Natural killer cell (primary cell): ENCODE measurements around the gene DTNBP1. TPM values are rescaled to one million over a fixed set of nuclear protein-coding genes. Genes with fewer than 3 reads are reported as not detected.

Experiments used
- ATAC-seq, 3 donors: fragments of 150-1000 bp in 2 of 3; fragments of 200-7000 bp in 1 of 3; cut with Tn5 transposase; 1 replicate in 1 of 3; 2 replicates in 2 of 3; pipeline ENCODE4 v1.10.0; 2021; ENCODE audit warnings: mild to moderate bottlenecking in 2 of 3, moderate library complexity in 2 of 3
- DNase-seq, 2 donors: peaks; one replicate each; pipeline versions ENCODE4 v3.0.0 to v3.0.0-alpha.2; 2013 to 2021; ENCODE audit warnings: mixed read lengths in 1 of 2
- H3K27ac ChIP-seq: one replicate; pipeline ENCODE4 v1.5.1; 2013; ENCODE audit warnings: mild to moderate bottlenecking, low read length
- H3K27me3 ChIP-seq: one replicate; pipeline ENCODE4 v1.6.1; 2013; ENCODE audit warnings: low read length; ENCODE audit not compliant: control insufficient read depth, insufficient read depth
- H3K36me3 ChIP-seq: one replicate; pipeline ENCODE4 v1.6.1; 2013; ENCODE audit warnings: low read length; ENCODE audit not compliant: control insufficient read depth, insufficient read depth
- H3K4me1 ChIP-seq: one replicate; pipeline ENCODE4 v1.6.1; 2013; ENCODE audit warnings: low read length; ENCODE audit not compliant: control insufficient read depth, insufficient read depth
- H3K4me3 ChIP-seq: one replicate; pipeline ENCODE4 v1.5.1; 2013; ENCODE audit warnings: low read length
- H3K9me3 ChIP-seq: one replicate; pipeline ENCODE4 v1.6.1; 2013; ENCODE audit warnings: low read length; ENCODE audit not compliant: control insufficient read depth, insufficient read depth
- H3K27ac Mint-ChIP-seq, 2 donors: one replicate each; pipeline ENCODE4 v1.8.0; 2022; ENCODE audit warnings: mild to moderate bottlenecking in 2 of 2, mixed read lengths in 2 of 2, moderate library complexity in 1 of 2
- H3K27me3 Mint-ChIP-seq, 2 donors: one replicate each; pipeline ENCODE4 v1.8.0; 2022; ENCODE audit warnings: low read depth in 2 of 2, mixed read lengths in 2 of 2
- H3K36me3 Mint-ChIP-seq: one replicate; pipeline ENCODE4 v1.8.0; 2022; ENCODE audit warnings: mixed read lengths
- H3K4me1 Mint-ChIP-seq, 2 donors: one replicate each; pipeline ENCODE4 v1.8.0; 2022; ENCODE audit warnings: mixed read lengths in 2 of 2
- H3K4me3 Mint-ChIP-seq: one replicate; pipeline ENCODE4 v1.8.0; 2022; ENCODE audit warnings: mild to moderate bottlenecking, moderate library complexity, mixed read lengths
- H3K9me3 Mint-ChIP-seq, 2 donors: one replicate each; pipeline ENCODE4 v1.8.0; 2022; ENCODE audit warnings: mixed read lengths in 2 of 2
- WGBS: methylation state at CpG from one replicate; pipeline ENCODE4 v1.1.7; 2013; ENCODE audit warnings: missing lambda C conversion rate; ENCODE audit not compliant: insufficient coverage; 5-methylcytosine and 5-hydroxymethylcytosine counted together
- intact Hi-C: fragments of 100-400 bp; cut with micrococcal nuclease; formaldehyde crosslinking; loops from one replicate; pipeline ENCODE4 v1.14.2; 2022
- total RNA-seq, 4 donors: library from RNA; stranded (reverse); fragments of 120-200 nt in 1 of 4; gene quantifications; one replicate each; pipeline versions ENCODE4 v1.2.3 to v1.2.4, GENCODE V29; 2013 to 2022
- TF ChIP-seq, protein P1 (sequence below): fragments of 200-600 bp; IDR thresholded peaks from one replicate; pipeline ENCODE4 v1.8.0; 2022; ENCODE audit warnings: antibody characterized with exemption

The DTNBP1 gene
- total RNA-seq, 3 donors from 2014 or later (not counting 1 experiment from before 2014, with no cell fraction given) = 31.6 to 42.2 (median 38.4) TPM

DNA sequence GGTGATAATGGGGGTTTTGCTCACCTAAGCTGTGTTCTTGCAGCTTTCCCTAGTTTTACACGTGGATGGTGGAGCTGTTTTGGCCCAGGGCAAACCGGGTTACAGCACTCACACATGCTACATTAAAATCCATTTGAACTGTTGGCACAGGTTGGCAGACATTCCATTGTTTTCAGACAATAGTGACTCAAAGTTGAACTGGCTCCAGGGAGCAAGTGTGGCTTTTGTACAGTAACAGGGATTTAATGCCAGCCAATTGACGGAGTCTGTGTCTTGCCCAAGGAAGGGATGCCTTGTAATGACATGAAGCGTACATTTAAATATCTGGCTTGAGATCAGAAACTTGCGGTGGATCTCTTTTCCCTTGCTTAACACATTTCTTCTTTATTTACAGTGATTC lies 183.1 kb downstream of the DTNBP1 start:
- Histone ChIP-seq H3K36me3 (peaks cover 3% of the 10 kb centered on the region), H3K9me3 (no peaks in the 10 kb centered on the region), H3K4me3 (no peak overlapping the region), H3K27ac (no peak overlapping the region), H3K27me3 (no peaks in the 10 kb centered on the region), H3K4me1 (peaks cover 4% of the 10 kb centered on the region)
- ATAC-seq (no peak), DNase-seq (no peak)
- intact Hi-C loops = no loop called here
- H3K4me1 Mint-ChIP-seq = peaks cover 71 to 85% of the 10 kb centered on the region in 2 donors
- 95% methylated on average over 4 of the region's 5 CpGs for WGBS
- H3K36me3 Mint-ChIP-seq = no peaks in the 10 kb centered on the region
- TF ChIP-seq, protein P1, sequence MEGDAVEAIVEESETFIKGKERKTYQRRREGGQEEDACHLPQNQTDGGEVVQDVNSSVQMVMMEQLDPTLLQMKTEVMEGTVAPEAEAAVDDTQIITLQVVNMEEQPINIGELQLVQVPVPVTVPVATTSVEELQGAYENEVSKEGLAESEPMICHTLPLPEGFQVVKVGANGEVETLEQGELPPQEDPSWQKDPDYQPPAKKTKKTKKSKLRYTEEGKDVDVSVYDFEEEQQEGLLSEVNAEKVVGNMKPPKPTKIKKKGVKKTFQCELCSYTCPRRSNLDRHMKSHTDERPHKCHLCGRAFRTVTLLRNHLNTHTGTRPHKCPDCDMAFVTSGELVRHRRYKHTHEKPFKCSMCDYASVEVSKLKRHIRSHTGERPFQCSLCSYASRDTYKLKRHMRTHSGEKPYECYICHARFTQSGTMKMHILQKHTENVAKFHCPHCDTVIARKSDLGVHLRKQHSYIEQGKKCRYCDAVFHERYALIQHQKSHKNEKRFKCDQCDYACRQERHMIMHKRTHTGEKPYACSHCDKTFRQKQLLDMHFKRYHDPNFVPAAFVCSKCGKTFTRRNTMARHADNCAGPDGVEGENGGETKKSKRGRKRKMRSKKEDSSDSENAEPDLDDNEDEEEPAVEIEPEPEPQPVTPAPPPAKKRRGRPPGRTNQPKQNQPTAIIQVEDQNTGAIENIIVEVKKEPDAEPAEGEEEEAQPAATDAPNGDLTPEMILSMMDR = no peak
- peak overlapping the region; percentile 32 to 89 for H3K27ac Mint-ChIP-seq
- no peaks in the 10 kb centered on the region for H3K9me3 Mint-ChIP-seq
- H3K27me3 Mint-ChIP-seq = no peaks in the 10 kb centered on the region
- no peak overlapping the region for H3K4me3 Mint-ChIP-seq

DNA sequence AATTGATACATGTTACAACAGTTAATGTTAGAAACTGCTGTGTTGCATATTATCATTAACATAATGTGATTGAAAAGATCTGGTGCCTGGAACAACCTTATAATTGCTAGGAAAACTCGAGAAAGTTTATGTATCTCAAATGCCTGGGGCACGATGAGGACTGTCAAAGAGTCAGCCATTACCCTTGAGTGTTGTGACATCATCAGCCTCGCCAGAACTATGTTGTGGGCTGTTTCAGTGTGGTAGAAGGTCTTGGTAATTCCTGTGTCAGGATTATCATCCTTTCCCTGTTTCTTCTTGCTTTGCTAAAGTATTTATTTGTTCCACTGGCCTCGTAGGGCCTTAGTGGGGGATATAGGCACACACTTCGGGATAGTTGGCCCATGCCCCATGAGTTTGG lies 185.1 kb downstream of the DTNBP1 start:
- H3K27me3 ChIP-seq = no peaks in the 10 kb centered on the region
- intact Hi-C loops = no loop called here
- H3K4me1 ChIP-seq = peaks cover 4% of the 10 kb centered on the region
- Mint-ChIP-seq H3K9me3 (no peaks in the 10 kb centered on the region), H3K4me1 (peaks cover 74 to 77% of the 10 kb centered on the region in 2 donors), H3K27ac (peak overlapping the region in 1 of 2 donors; percentile 4), H3K27me3 (no peaks in the 10 kb centered on the region), H3K36me3 (no peaks in the 10 kb centered on the region), H3K4me3 (no peak overlapping the region)
- no peak overlapping the region for H3K4me3 ChIP-seq
- peaks cover 6% of the 10 kb centered on the region for H3K36me3 ChIP-seq
- no peak for DNase-seq
- no peak overlapping the region for H3K27ac ChIP-seq
- no peak for ATAC-seq
- H3K9me3 ChIP-seq = no peaks in the 10 kb centered on the region
- 64% methylated on average over 5 of the region's 5 CpGs for WGBS
- TF ChIP-seq, protein P1 = no peak

DNA sequence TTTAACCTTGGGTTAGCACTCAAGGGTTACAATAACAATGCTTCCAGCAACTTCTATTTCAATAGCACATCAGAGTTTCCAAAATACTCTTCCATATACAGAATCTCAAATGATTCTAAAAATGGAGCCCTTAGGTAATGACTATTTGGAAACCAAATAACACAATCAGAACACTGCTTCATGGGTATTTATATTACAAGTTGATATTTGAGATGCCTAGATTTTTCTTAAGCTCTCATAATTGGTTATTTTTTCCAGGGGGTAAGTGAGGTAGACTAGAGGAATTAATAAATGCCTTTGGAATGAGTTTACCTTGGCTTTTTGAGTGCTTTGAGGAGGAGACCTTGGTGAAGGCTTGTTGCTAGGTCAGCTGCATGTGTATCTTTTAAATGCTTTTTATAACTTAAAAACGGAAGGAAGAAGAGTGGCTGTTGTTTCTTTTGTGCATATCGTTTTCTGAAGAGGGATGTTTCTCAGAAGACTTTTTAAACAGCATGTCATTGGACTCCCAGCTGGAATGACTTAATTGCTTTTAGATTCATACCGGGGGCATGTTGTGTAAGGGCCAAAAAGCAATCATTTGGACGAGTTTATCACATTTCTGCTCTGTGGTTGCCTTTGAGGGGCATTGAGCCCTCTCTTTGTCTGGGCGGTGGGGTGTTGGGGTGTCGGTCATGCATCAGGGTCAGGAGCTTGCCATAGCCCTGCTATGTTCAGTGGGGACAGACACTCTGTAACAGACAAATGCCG lies 186.0 kb downstream of the DTNBP1 start:
- H3K9me3 Mint-ChIP-seq = no peaks in the 10 kb centered on the region
- no peak for ATAC-seq

More for the DNA sequence above, 186.0 kb downstream of the DTNBP1 start:
- no peak overlapping the region for H3K4me3 ChIP-seq
- Mint-ChIP-seq H3K27me3 (no peaks in the 10 kb centered on the region), H3K27ac (peak overlapping the region in 1 of 2 donors; percentile 24), H3K4me1 (peaks cover 77 to 78% of the 10 kb centered on the region in 2 donors), H3K36me3 (no peaks in the 10 kb centered on the region), H3K4me3 (no peak overlapping the region)
- peaks cover 7% of the 10 kb centered on the region for H3K36me3 ChIP-seq
- DNase-seq = no peak
- H3K27ac ChIP-seq = no peak overlapping the region
- WGBS = 91% methylated on average over 7 of the region's 7 CpGs
- H3K27me3 ChIP-seq = no peaks in the 10 kb centered on the region
- intact Hi-C loops = no loop called here
- peaks cover 5% of the 10 kb centered on the region for H3K4me1 ChIP-seq
- TF ChIP-seq, protein P1 = no peak
- H3K9me3 ChIP-seq = no peaks in the 10 kb centered on the region
